Endodermal cell (in vitro differentiated cells): Measurements from ENCODE around the gene TBXT. TPM values are rescaled to one million over a fixed set of nuclear protein-coding genes. Genes with fewer than 3 reads are reported as not detected.

Source experiments
- DNase-seq: peaks from one replicate; pipeline ENCODE4 v3.0.0-alpha.2; 2017
- H3K27ac ChIP-seq: 2 replicates; pipeline ENCODE4 v1.5.1; 2013; ENCODE audit warnings: mild to moderate bottlenecking, low read depth, low read length, moderate library complexity
- H3K27me3 ChIP-seq: 2 replicates; pipeline ENCODE4 v1.6.1; 2013; ENCODE audit warnings: mild to moderate bottlenecking, low read length, moderate library complexity; ENCODE audit not compliant: insufficient read depth, control insufficient read depth, poor library complexity, severe bottlenecking
- H3K36me3 ChIP-seq: 2 replicates; pipeline ENCODE4 v1.7.0; 2013; ENCODE audit warnings: mild to moderate bottlenecking, low read length, moderate library complexity; ENCODE audit not compliant: control insufficient read depth, insufficient read depth
- H3K4me1 ChIP-seq: one replicate; pipeline ENCODE4 v1.7.0; 2013; ENCODE audit warnings: low read length; ENCODE audit not compliant: control insufficient read depth, insufficient read depth
- H3K4me3 ChIP-seq: 2 replicates; pipeline ENCODE4 v1.5.1; 2013; ENCODE audit warnings: mild to moderate bottlenecking, low read length, moderate library complexity
- H3K9ac ChIP-seq: 2 replicates; pipeline ENCODE4 v1.6.1; 2013; ENCODE audit warnings: mild to moderate bottlenecking, low read length, moderate library complexity; ENCODE audit not compliant: poor library complexity, severe bottlenecking; ENCODE audit errors: extremely low read depth
- H3K9me3 ChIP-seq: 2 replicates; pipeline ENCODE4 v1.6.1; 2013; ENCODE audit warnings: mild to moderate bottlenecking, low read length, moderate library complexity; ENCODE audit not compliant: control insufficient read depth
- H3K27ac Mint-ChIP-seq: 2 replicates; pipeline ENCODE4 v1.8.0; 2020; ENCODE audit warnings: mixed read lengths
- H3K27me3 Mint-ChIP-seq: 2 replicates; pipeline ENCODE4 v1.8.0; 2021; ENCODE audit warnings: mild to moderate bottlenecking, mixed read lengths; ENCODE audit not compliant: insufficient read depth
- H3K36me3 Mint-ChIP-seq: 2 replicates; pipeline ENCODE4 v1.8.0; 2020; ENCODE audit warnings: low read depth, mixed read lengths
- H3K4me1 Mint-ChIP-seq: 2 replicates; pipeline ENCODE4 v1.8.0; 2020; ENCODE audit warnings: mixed read lengths
- H3K4me3 Mint-ChIP-seq: 2 replicates; pipeline ENCODE4 v1.8.0; 2020; ENCODE audit warnings: mild to moderate bottlenecking, moderate library complexity, mixed read lengths
- H3K9me3 Mint-ChIP-seq: 2 replicates; pipeline ENCODE4 v1.8.0; 2020; ENCODE audit warnings: mild to moderate bottlenecking, mixed read lengths
- WGBS, 2 experiments: methylation state at CpG; one replicate each; pipeline versions ENCODE4 v1.1.5 to v1.1.7; 2013; ENCODE audit warnings: missing lambda C conversion rate in 2 of 2, mixed read lengths in 1 of 2; ENCODE audit not compliant: insufficient coverage in 1 of 2, insufficient read length in 1 of 2; 5-methylcytosine and 5-hydroxymethylcytosine counted together
- total RNA-seq, 2 donors: library from RNA; stranded (reverse); fragmentation: NEBNext Ultra II Directional in 1 of 2; extraction: Animal tissue kit (Norgen Biotek cat#: 25700) in 1 of 2; gene quantifications; 2 replicates in 1 of 2; 3 replicates in 1 of 2; pipeline ENCODE4 v1.2.1, GENCODE V29; 2021
- TF ChIP-seq, protein P1 (sequence below): fragments of 200-600 bp; sonication (generic); conservative IDR thresholded peaks from 2 replicates; pipeline ENCODE4 v1.5.0; 2021; ENCODE audit warnings: antibody characterized with exemption, mild to moderate bottlenecking

The TBXT gene
- total RNA-seq, 2 donors from 2014 or later: 2.3 TPM

DNA sequence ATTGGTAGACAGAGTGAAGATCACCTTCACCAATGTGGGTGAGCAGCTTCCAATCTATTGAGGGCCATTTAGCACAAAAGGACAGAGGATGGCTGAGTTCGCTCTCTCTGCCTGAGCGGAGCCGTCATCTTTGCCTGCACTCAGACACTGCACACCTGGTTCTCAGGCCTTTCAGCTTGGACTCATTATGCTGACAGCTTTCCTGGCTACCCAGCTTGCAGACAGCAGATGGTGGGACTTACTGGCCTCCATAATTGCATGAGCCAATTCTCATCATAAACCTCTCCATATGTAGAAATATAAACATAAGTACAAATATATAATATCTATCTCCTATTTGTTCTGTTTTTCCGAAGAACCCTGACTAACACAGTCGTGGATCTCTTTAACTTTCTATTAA, 13.7 kb downstream of the TBXT start:
- Histone ChIP-seq H3K36me3 (no peaks in the 10 kb centered on the region), H3K27me3 (no peaks in the 10 kb centered on the region), H3K27ac (no peak overlapping the region), H3K9me3 (peaks cover 12% of the 10 kb centered on the region), H3K9ac (no peak overlapping the region), H3K4me1 (no peaks in the 10 kb centered on the region), H3K4me3 (no peak overlapping the region)
- Mint-ChIP-seq H3K4me3 (no peak overlapping the region), H3K9me3 (peaks cover 17% of the 10 kb centered on the region), H3K36me3 (no peaks in the 10 kb centered on the region), H3K27ac (no peak overlapping the region), H3K4me1 (peaks cover under 1% of the 10 kb centered on the region), H3K27me3 (no peaks in the 10 kb centered on the region)
- no peak for DNase-seq
- TF ChIP-seq, protein P1, sequence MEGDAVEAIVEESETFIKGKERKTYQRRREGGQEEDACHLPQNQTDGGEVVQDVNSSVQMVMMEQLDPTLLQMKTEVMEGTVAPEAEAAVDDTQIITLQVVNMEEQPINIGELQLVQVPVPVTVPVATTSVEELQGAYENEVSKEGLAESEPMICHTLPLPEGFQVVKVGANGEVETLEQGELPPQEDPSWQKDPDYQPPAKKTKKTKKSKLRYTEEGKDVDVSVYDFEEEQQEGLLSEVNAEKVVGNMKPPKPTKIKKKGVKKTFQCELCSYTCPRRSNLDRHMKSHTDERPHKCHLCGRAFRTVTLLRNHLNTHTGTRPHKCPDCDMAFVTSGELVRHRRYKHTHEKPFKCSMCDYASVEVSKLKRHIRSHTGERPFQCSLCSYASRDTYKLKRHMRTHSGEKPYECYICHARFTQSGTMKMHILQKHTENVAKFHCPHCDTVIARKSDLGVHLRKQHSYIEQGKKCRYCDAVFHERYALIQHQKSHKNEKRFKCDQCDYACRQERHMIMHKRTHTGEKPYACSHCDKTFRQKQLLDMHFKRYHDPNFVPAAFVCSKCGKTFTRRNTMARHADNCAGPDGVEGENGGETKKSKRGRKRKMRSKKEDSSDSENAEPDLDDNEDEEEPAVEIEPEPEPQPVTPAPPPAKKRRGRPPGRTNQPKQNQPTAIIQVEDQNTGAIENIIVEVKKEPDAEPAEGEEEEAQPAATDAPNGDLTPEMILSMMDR: no peak
- 94 to 96% methylated on average over 3 of the region's 5 CpGs for WGBS, 2 experiments

DNA sequence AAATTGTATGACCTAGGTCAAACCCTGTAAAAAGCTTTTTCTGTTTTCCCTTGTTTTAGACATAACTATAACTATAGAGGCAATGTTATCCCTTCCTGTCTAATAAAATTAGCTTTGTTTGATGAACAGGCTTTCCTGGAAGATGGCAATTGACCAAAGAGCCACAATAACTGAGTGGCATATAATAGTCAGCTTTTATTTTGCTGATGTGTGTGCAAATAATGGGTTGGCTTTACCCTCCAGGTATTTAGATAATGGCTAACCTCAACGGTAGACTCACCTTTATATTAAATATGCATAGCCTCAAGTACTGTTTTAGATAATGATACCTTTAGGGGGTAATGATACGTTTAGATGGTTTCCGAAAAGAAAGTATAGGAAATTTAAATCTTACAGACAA, 15.0 kb downstream of the TBXT start:
- Histone ChIP-seq H3K27me3 (no peaks in the 10 kb centered on the region), H3K4me3 (no peak overlapping the region), H3K36me3 (no peaks in the 10 kb centered on the region), H3K9ac (no peak overlapping the region), H3K4me1 (no peaks in the 10 kb centered on the region), H3K27ac (no peak overlapping the region), H3K9me3 (peaks cover 12% of the 10 kb centered on the region)
- Mint-ChIP-seq H3K9me3 (peaks cover 20% of the 10 kb centered on the region), H3K27ac (no peak overlapping the region), H3K4me1 (no peaks in the 10 kb centered on the region), H3K27me3 (peaks cover 3% of the 10 kb centered on the region), H3K36me3 (no peaks in the 10 kb centered on the region), H3K4me3 (no peak overlapping the region)
- no peak for DNase-seq
- 65 to 100% methylated on average over 2 of the region's 3 CpGs for WGBS, 2 experiments
- TF ChIP-seq, protein P1: no peak

DNA sequence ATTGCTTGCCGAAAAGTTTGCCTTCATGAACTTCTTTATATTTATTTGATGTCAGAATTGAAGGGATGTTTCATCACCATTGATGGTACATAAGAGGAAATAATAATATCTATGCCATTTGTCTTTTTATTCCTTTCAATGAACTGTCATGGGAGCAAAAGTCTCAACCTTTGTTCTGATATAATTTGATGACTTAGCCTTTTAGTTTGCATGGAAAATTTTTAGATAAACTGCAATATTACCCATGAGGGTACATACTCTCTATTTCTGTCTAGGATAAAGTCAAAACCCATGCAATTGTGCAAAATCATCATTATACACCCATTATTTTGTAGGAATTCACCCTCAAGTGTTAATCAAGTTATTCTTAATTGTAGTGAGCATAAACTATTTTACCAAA, 15.9 kb downstream of the TBXT start:
- H3K4me1 ChIP-seq: no peaks in the 10 kb centered on the region
- no peaks in the 10 kb centered on the region for H3K27me3 ChIP-seq
- no peaks in the 10 kb centered on the region for H3K36me3 ChIP-seq
- TF ChIP-seq, protein P1: no peak
- Mint-ChIP-seq H3K4me1 (no peaks in the 10 kb centered on the region), H3K4me3 (no peak overlapping the region), H3K27ac (no peak overlapping the region), H3K36me3 (no peaks in the 10 kb centered on the region), H3K9me3 (peaks cover 22% of the 10 kb centered on the region), H3K27me3 (peaks cover 3% of the 10 kb centered on the region)
- H3K9ac ChIP-seq: no peak overlapping the region
- peaks cover 12% of the 10 kb centered on the region for H3K9me3 ChIP-seq
- no peak overlapping the region for H3K27ac ChIP-seq
- WGBS, 2 experiments: 83% methylated on average over 1 of the region's 1 CpG; no CpG with 5 or more reads in 1 of the 2 experiments
- DNase-seq: no peak
- H3K4me3 ChIP-seq: no peak overlapping the region
